H1 (cell line): Measurements from ENCODE around the gene E2F8. TPM values are rescaled to one million over a fixed set of nuclear protein-coding genes. Genes with fewer than 3 reads are reported as not detected.

ENCODE experiments used
- CHD7 ChIP-seq: fragments of 300-600 bp; sonication (generic); IDR thresholded peaks from 2 replicates; pipeline ENCODE4 v1.7.1; 2012; ENCODE audit warnings: low read length, moderate library complexity, mild to moderate bottlenecking, inconsistent platforms; ENCODE audit not compliant: insufficient replicate concordance
- polyA plus RNA-seq, 7 experiments: library from polyadenylated mRNA; depleted of rRNA in 3 of 7; stranded (reverse) in 5 of 7; unstranded in 2 of 7; fragments of >200 nt in 5 of 7; fragments of 200-250 nt in 2 of 7; gene quantifications; 1 replicate in 5 of 7; 2 replicates in 1 of 7; 4 replicates in 1 of 7; pipeline versions ENCODE4 v1.2.1 to v1.2.3, GENCODE V29; 2011 to 2013; ENCODE audit warnings: missing spikeins in 2 of 7, mixed read lengths in 2 of 7
- total RNA-seq: library from RNA; stranded (reverse); fragmentation: NEBNext Ultra II Directional; extraction: Animal tissue kit (Norgen Biotek cat#: 25700); gene quantifications from 2 replicates; pipeline ENCODE4 v1.2.1, GENCODE V29; 2021

The E2F8 gene
- total and polyA plus RNA-seq, 2 of the 8 experiments (the other 6 are each of a cell fraction or from before 2014, with no cell fraction given): 5.4 to 11.4 TPM

- no peak for TF ChIP-seq CHD7
Observed at GRCh38 chr11:19185516-19186052, 55.2 kb downstream of the E2F8 start (continued).
